ENCODE results near the gene POFUT2. TPM values are rescaled to one million over a fixed set of nuclear protein-coding genes. Genes with fewer than 3 reads are reported as not detected.

POFUT2 gene
- total RNA-seq, 1 donor from 2014 or later, result 38.3 TPM

DNA sequence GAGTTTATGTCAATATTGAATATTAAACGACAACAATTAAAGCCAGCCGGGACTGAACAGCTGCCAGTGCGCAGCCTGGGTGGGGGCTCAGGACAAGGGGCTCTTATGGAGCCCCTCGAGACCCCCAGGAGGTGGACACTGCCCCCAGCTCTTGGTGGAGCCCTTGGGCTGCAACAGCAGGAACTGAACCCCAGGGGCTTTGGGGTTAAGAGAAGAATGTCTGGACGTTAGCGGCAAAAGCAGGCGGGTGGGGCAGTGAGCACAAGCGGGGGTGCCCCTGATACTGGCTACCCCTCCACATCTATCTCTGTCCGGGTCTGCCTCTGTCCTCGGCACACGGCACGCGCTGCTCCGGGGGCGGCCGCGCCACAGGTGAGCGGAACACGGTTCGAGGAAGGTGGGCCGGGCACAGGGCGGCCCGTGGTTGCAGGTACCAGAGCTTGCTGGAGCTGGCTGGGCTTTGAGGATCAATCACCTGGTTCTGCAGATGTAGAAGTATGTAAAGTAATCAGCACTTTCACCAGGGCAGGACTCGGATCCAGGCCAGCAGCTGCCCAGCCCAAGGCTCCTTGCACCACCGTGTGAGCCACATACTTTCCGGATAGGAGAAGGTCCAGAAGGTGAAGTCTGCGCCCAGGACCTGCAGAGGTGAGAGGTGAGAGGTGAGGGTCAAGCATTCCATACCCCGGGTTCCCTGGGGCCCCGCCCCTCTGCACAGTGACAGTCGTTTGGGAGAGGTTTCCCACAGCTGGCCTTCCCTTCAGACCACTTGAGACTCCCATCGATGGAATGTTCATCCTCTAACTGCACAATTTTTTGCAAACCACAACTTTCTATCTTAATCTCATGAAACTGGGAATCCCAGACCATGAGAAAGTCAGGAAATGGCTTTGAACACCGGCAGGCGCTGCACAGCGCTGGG, 12.4 kb upstream of the POFUT2 start:
- intact Hi-C loops (cut with DNase I), result loop anchor here (5.0 kb wide), 1 partner anchor 57 kb away; no protein-coding TSS in a partner anchor
- Histone ChIP-seq H3K27me3 (no peaks in the 10 kb centered on the region), H3K36me3 (no peaks in the 10 kb centered on the region), H3K27ac (no peak overlapping the region), H3K4me1 (peaks cover 37% of the 10 kb centered on the region), H3K9me3 (no peaks in the 10 kb centered on the region), H3K4me3 (no peak overlapping the region)
- DNase-seq (ENCODE audit: extremely low spot score in 2 of 2), result no peak
- TF ChIP-seq CTCF (IDR thresholded peaks at IDR 0.05), result no peak
- no peak for TF ChIP-seq POLR2AphosphoS5 (IDR thresholded peaks at IDR 0.05; ENCODE audit: insufficient read depth in 1 of 2, low read depth in 1 of 2)
- TF ChIP-seq POLR2A (IDR thresholded peaks at IDR 0.05), result no peak

DNA sequence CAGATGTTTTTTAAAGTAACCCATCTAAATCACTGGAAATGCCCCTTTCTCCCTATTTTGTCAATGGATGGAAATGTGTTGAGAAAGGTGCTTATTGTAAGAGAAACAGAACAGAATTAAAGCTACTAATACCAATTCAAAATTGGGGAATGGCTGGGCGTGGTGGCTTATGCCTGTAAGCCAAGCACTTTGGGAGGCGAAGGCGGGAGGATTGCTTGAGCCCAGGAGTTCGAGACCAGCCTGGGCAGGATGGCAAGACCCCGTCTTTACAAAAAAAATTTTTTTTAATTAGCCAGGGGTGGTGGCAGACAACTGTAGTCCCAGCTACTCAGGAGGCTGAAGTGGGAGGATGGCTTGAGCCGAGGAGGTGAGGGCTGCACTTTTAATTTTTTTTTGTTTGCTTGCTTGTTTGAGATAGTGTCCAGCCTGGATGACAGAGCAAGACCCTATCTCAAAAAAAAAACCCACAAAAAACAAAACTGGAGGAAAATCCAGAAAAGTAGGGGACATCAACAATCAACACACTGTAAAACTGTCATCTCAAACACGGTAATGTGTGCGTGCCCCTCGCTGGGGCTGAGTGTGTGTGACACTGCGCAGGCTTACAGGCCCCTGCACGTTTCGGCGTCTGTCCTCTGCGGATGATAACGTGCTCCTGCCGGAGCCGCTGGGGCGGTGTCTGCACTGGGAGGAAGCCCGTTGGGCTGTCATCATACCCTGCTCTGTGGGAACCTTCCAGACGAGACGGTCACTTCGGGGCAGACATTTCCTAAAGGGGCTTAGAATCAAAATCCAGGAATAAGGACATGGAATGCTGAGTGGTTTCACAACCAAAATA, 11.6 kb upstream of the POFUT2 start:
- no peak for TF ChIP-seq POLR2AphosphoS5 (IDR thresholded peaks at IDR 0.05; ENCODE audit: insufficient read depth in 1 of 2, low read depth in 1 of 2)
- TF ChIP-seq POLR2A (IDR thresholded peaks at IDR 0.05), result no peak
- TF ChIP-seq CTCF (IDR thresholded peaks at IDR 0.05), result no peak
- Histone ChIP-seq H3K36me3 (no peaks in the 10 kb centered on the region), H3K27me3 (no peaks in the 10 kb centered on the region), H3K4me3 (no peak overlapping the region), H3K4me1 (peaks cover 43% of the 10 kb centered on the region), H3K9me3 (no peaks in the 10 kb centered on the region), H3K27ac (no peak overlapping the region)
- intact Hi-C loops (cut with DNase I), result no loop called here
- no peak for DNase-seq (ENCODE audit: extremely low spot score in 2 of 2)

GRCh38 chr21:45297869-45298268, 10.2 kb upstream of the POFUT2 start:
- Histone ChIP-seq H3K4me1 (peaks cover 57% of the 10 kb centered on the region), H3K36me3 (no peaks in the 10 kb centered on the region), H3K27me3 (no peaks in the 10 kb centered on the region), H3K27ac (no peak overlapping the region), H3K9me3 (no peaks in the 10 kb centered on the region), H3K4me3 (no peak overlapping the region)
- intact Hi-C loops (cut with DNase I), result no loop called here
- DNase-seq (ENCODE audit: extremely low spot score in 2 of 2), result no peak
- TF ChIP-seq POLR2A (IDR thresholded peaks at IDR 0.05) (no peak), POLR2AphosphoS5 (IDR thresholded peaks at IDR 0.05; ENCODE audit: insufficient read depth in 1 of 2, low read depth in 1 of 2) (no peak), CTCF (IDR thresholded peaks at IDR 0.05) (no peak)

DNA sequence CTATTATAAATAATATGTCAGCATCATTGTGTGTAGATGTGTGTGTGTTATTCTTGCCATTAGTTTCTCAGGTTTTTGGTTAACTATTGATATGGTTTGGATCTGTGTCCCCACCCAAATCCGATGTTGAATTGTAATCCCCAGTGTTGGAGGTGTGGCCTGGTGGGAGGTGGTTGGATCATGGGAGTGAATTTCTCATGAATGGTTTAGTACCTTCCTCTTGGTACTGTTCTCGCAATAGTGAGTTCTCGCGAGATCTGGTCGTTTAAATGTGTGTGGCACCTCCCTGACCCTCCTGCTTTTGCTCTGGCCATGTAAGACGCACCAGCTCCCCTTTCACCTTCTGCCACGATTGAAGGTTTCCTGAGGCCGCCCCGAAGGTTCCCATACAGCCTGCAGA, 9.6 kb upstream of the POFUT2 start:
- H3K4me1 ChIP-seq, result peaks cover 62% of the 10 kb centered on the region
- intact Hi-C loops (cut with DNase I), result no loop called here
- H3K9me3 ChIP-seq, result no peaks in the 10 kb centered on the region
- DNase-seq (ENCODE audit: extremely low spot score in 2 of 2), result peak in 1 of 2 donors; percentile 70
- H3K36me3 ChIP-seq, result no peaks in the 10 kb centered on the region
- no peak overlapping the region for H3K4me3 ChIP-seq
- TF ChIP-seq POLR2AphosphoS5 (IDR thresholded peaks at IDR 0.05; ENCODE audit: insufficient read depth in 1 of 2, low read depth in 1 of 2) (no peak), POLR2A (IDR thresholded peaks at IDR 0.05) (no peak), CTCF (IDR thresholded peaks at IDR 0.05) (no peak)
- no peak overlapping the region for H3K27ac ChIP-seq
- H3K27me3 ChIP-seq, result no peaks in the 10 kb centered on the region
